B cell (primary cell): ENCODE measurements around the gene PPEF2. TPM values are rescaled to one million over a fixed set of nuclear protein-coding genes. Genes with fewer than 3 reads are reported as not detected.

Experiments used
- ATAC-seq: fragments of 200-7000 bp; cut with Tn5 transposase; one replicate; pipeline ENCODE4 v1.10.0; 2021; ENCODE audit warnings: low read depth, mild to moderate bottlenecking, moderate number of reproducible peaks, moderate library complexity
- CTCF ChIA-PET: fragments of 350-600 bp; sonication (Branson Sonifier 250); formaldehyde crosslinking; loops from one replicate; lab custom pipeline; 2021; ENCODE audit warnings: antibody characterized with exemption, inconsistent platforms; lab: Charles Lee
- POLR2A ChIA-PET: fragments of 350-600 bp; sonication (Branson Sonifier 250); formaldehyde crosslinking; loops from one replicate; lab custom pipeline; 2021; ENCODE audit warnings: antibody characterized with exemption; lab: Charles Lee
- DNase-seq: peaks from one replicate; pipeline ENCODE4 v3.0.0; 2013
- H2AFZ ChIP-seq: 2 replicates; pipeline ENCODE4 v1.6.1; 2012; ENCODE audit warnings: mild to moderate bottlenecking, low read depth, low read length; ENCODE audit not compliant: insufficient read depth, poor library complexity, severe bottlenecking
- H3K27ac ChIP-seq, 2 donors: 1 replicate in 1 of 2; 2 replicates in 1 of 2; pipeline ENCODE4 v1.5.1; 2012 to 2013; ENCODE audit warnings: low read length in 2 of 2, mild to moderate bottlenecking in 2 of 2, moderate library complexity in 1 of 2
- H3K27me3 ChIP-seq, 4 experiments: fragments of 200-600 bp in 1 of 4; sonication (generic) in 1 of 4; replicated peaks in 1 of 4; 1 replicate in 2 of 4; 2 replicates in 2 of 4; pipeline versions ENCODE4 v1.6.1 to v1.7.0; 2013 to 2016; ENCODE audit warnings: low read length in 3 of 4, mild to moderate bottlenecking in 2 of 4, mixed read lengths in 1 of 4, moderate library complexity in 1 of 4; ENCODE audit not compliant: insufficient read depth in 4 of 4, control insufficient read depth in 3 of 4; ENCODE audit errors: control extremely low read depth in 1 of 4
- H3K36me3 ChIP-seq, 2 experiments: replicated peaks in 1 of 2; 1 replicate in 1 of 2; 2 replicates in 1 of 2; pipeline versions ENCODE4 v1.6.1 to v1.7.1; 2013; ENCODE audit warnings: low read length in 1 of 2; ENCODE audit not compliant: insufficient read depth in 2 of 2, control insufficient read depth in 1 of 2; ENCODE audit errors: control extremely low read depth in 1 of 2, extremely low read depth in 1 of 2
- H3K4me1 ChIP-seq, 2 donors: fragments of 200-600 bp in 1 of 2; sonication (generic) in 1 of 2; 1 replicate in 1 of 2; 2 replicates in 1 of 2; pipeline versions ENCODE4 v1.5.1 to v1.6.1; 2013 to 2017; ENCODE audit warnings: low read length in 2 of 2; ENCODE audit not compliant: control insufficient read depth in 2 of 2, insufficient read depth in 2 of 2
- H3K4me2 ChIP-seq: replicated peaks from 2 replicates; pipeline ENCODE3; 2012; ENCODE audit warnings: mild to moderate bottlenecking, low read depth, low read length; ENCODE audit not compliant: poor library complexity, severe bottlenecking
- H3K4me3 ChIP-seq, 5 experiments: fragments of 200-600 bp in 1 of 5; sonication (generic) in 1 of 5; 1 replicate in 3 of 5; 2 replicates in 2 of 5; pipeline versions ENCODE4 v1.5.1 to v1.7.0; 2011 to 2016; ENCODE audit warnings: low read length in 4 of 5, mild to moderate bottlenecking in 4 of 5, low read depth in 2 of 5, control low read depth in 1 of 5, moderate library complexity in 1 of 5; ENCODE audit not compliant: insufficient read depth in 1 of 5; ENCODE audit errors: control extremely low read depth in 1 of 5, extremely low read depth in 1 of 5
- H3K79me2 ChIP-seq: fragments of 200-600 bp; sonication (generic); one replicate; pipeline ENCODE4 v1.6.0; 2016; ENCODE audit warnings: low read length; ENCODE audit not compliant: control insufficient read depth, insufficient read depth
- H3K9ac ChIP-seq: fragments of 200-600 bp; sonication (generic); 2 replicates; pipeline ENCODE4 v1.6.1; 2017; ENCODE audit warnings: mild to moderate bottlenecking, low read length, moderate library complexity
- H3K9me3 ChIP-seq, 3 donors: one replicate each; pipeline versions ENCODE4 v1.6.1 to v1.7.1; 2013; ENCODE audit warnings: low read length in 2 of 3; ENCODE audit not compliant: control insufficient read depth in 2 of 3, insufficient read depth in 1 of 3; ENCODE audit errors: control extremely low read depth in 1 of 3
- H4K20me1 ChIP-seq: 2 replicates; pipeline ENCODE4 v1.6.0; 2012; ENCODE audit warnings: mild to moderate bottlenecking, low read length; ENCODE audit not compliant: insufficient read depth, control insufficient read depth, poor library complexity, severe bottlenecking
- H3K27ac Mint-ChIP-seq: one replicate; pipeline ENCODE4 v1.8.0; 2021; ENCODE audit warnings: mixed read lengths
- H3K27me3 Mint-ChIP-seq: one replicate; pipeline ENCODE4 v1.8.0; 2021; ENCODE audit warnings: mixed read lengths
- H3K4me1 Mint-ChIP-seq: one replicate; pipeline ENCODE4 v1.8.0; 2021; ENCODE audit warnings: mixed read lengths
- H3K4me3 Mint-ChIP-seq: one replicate; pipeline ENCODE4 v1.8.0; 2021; ENCODE audit warnings: mixed read lengths
- H3K9me3 Mint-ChIP-seq: one replicate; pipeline ENCODE4 v1.8.0; 2022; ENCODE audit warnings: mixed read lengths; ENCODE audit not compliant: insufficient read depth
- EZH2 ChIP-seq: IDR thresholded peaks from 2 replicates; pipeline ENCODE4 v1.6.1; 2012; ENCODE audit warnings: borderline replicate concordance, low read depth, mild to moderate bottlenecking, moderate library complexity, low read length; ENCODE audit not compliant: insufficient read depth, poor library complexity, severe bottlenecking
- WGBS: methylation state at CpG from one replicate; pipeline ENCODE4 v1.1.5; 2013; ENCODE audit warnings: missing lambda C conversion rate; ENCODE audit not compliant: insufficient coverage; 5-methylcytosine and 5-hydroxymethylcytosine counted together
- intact Hi-C: fragments of 100-400 bp; cut with micrococcal nuclease; formaldehyde crosslinking; loops from one replicate; pipeline ENCODE4 v1.10.0; 2022
- polyA plus RNA-seq: library from polyadenylated mRNA; depleted of rRNA; stranded (reverse); fragments of >200 nt; gene quantifications from 2 replicates; pipeline ENCODE4 v1.2.3, GENCODE V29; 2012
- total RNA-seq, 2 donors: library from RNA; stranded (reverse); fragments of 120-200 nt in 1 of 2; gene quantifications; 1 replicate in 1 of 2; 2 replicates in 1 of 2; pipeline versions ENCODE4 v1.2.3 to v1.2.4, GENCODE V29; 2013 to 2022
- TF ChIP-seq, protein P1 (sequence below): fragments of 200-600 bp; IDR thresholded peaks from one replicate; pipeline ENCODE4 v1.8.0; 2022; ENCODE audit warnings: antibody characterized with exemption, mild to moderate bottlenecking

PPEF2 gene
- total and polyA plus RNA-seq, 2 donors (not counting 1 experiment from before 2014, with no cell fraction given), result 0.07 to 0.10 TPM

DNA sequence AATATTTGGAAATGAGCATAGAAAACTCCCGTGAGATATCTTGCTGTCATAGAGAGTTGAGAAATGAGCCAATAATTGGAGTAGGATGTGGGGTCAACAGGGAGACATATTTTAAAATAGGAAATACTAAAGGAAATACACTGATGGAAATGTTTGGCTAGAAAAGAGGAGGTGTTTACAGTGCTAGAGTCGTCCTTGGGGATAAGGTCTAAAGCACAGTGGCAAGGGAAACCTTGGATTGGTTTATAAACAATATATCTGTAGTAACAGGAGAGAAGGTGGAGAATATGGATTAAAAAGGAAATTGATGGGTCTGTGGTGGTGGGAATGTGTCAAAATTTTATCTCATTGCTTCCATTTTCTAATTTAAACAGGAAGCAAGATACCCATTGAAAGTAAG, 82.1 kb downstream of the PPEF2 start:
- Histone ChIP-seq H3K4me1 (no peaks in the 10 kb centered on the region), H3K4me2 (no peak overlapping the region), H3K9me3 (no peaks in the 10 kb centered on the region), H3K36me3 (peaks cover 0 to 3% of the 10 kb centered on the region in 2 experiments), H3K9ac (no peak overlapping the region), H4K20me1 (no peaks in the 10 kb centered on the region), H3K27me3 (no peaks in the 10 kb centered on the region), H3K27ac (no peak overlapping the region), H3K79me2 (no peaks in the 10 kb centered on the region), H2AFZ (no peak overlapping the region), H3K4me3 (no peak overlapping the region)
- ATAC-seq (no peak), DNase-seq (no peak)
- intact Hi-C loops, result no loop called here
- H3K4me1 Mint-ChIP-seq, result no peaks in the 10 kb centered on the region
- H3K27me3 Mint-ChIP-seq, result no peaks in the 10 kb centered on the region
- ChIA-PET CTCF (no interaction called here), POLR2A (no interaction called here)
- 92% methylated on average over 1 of the region's 2 CpGs for WGBS
- no peak overlapping the region for H3K4me3 Mint-ChIP-seq
- H3K27ac Mint-ChIP-seq, result no peak overlapping the region
- H3K9me3 Mint-ChIP-seq, result no peaks in the 10 kb centered on the region
- TF ChIP-seq, protein P1, sequence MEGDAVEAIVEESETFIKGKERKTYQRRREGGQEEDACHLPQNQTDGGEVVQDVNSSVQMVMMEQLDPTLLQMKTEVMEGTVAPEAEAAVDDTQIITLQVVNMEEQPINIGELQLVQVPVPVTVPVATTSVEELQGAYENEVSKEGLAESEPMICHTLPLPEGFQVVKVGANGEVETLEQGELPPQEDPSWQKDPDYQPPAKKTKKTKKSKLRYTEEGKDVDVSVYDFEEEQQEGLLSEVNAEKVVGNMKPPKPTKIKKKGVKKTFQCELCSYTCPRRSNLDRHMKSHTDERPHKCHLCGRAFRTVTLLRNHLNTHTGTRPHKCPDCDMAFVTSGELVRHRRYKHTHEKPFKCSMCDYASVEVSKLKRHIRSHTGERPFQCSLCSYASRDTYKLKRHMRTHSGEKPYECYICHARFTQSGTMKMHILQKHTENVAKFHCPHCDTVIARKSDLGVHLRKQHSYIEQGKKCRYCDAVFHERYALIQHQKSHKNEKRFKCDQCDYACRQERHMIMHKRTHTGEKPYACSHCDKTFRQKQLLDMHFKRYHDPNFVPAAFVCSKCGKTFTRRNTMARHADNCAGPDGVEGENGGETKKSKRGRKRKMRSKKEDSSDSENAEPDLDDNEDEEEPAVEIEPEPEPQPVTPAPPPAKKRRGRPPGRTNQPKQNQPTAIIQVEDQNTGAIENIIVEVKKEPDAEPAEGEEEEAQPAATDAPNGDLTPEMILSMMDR, result no peak
- TF ChIP-seq EZH2, result no peak

DNA sequence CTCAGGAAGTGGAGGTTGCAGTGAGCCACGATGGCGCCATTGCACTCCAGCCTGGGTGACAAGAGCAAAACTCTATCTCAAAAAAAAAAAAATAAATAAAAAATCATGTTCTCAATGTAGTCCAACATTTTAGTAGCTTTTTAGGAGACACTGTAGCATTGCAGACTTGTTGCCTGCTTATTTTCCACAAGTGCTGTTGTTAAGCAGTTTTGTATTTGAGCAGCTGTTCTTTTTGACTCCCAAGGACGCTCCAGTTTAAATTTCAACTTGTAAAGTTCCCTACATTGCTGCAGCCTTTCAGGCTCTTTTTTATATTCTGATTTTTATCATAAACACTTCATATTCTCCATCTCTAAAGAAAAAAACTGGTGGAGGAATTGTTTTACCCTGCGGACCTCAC, 83.1 kb downstream of the PPEF2 start:
- no peaks in the 10 kb centered on the region for H3K27me3 Mint-ChIP-seq
- no peak overlapping the region for H3K27ac Mint-ChIP-seq
- H3K9me3 ChIP-seq, result no peaks in the 10 kb centered on the region
- H3K9me3 Mint-ChIP-seq, result no peaks in the 10 kb centered on the region
- TF ChIP-seq, protein P1, result no peak
- no peak for TF ChIP-seq EZH2
- ATAC-seq (no peak), DNase-seq (no peak)
- CTCF ChIA-PET, result no interaction called here
- POLR2A ChIA-PET, result no interaction called here
- H3K4me2 ChIP-seq, result no peak overlapping the region
- peaks cover 4 to 11% of the 10 kb centered on the region in 2 experiments for H3K36me3 ChIP-seq
- H3K27ac ChIP-seq, result no peak overlapping the region
- no peaks in the 10 kb centered on the region for H3K27me3 ChIP-seq
- no peak overlapping the region for H3K4me3 Mint-ChIP-seq
- intact Hi-C loops, result no loop called here
- H3K4me3 ChIP-seq, result no peak overlapping the region
- H2AFZ ChIP-seq, result no peak overlapping the region
- no peaks in the 10 kb centered on the region for H4K20me1 ChIP-seq
- H3K9ac ChIP-seq, result no peak overlapping the region
- H3K4me1 ChIP-seq, result no peaks in the 10 kb centered on the region
- no CpG with 5 or more reads among the region's 4 CpGs for WGBS
- no peaks in the 10 kb centered on the region for H3K79me2 ChIP-seq
- H3K4me1 Mint-ChIP-seq, result no peaks in the 10 kb centered on the region
